HG03064 (cell line): ENCODE measurements around the gene AP4B1.

Source experiments
- ATAC-seq: cut with Tn5 transposase; IDR thresholded peaks from one replicate; pipeline ENCODE4 v1.9.1; 2021; ENCODE audit warnings: low read depth; ENCODE audit not compliant: unreplicated experiment

AP4B1 gene

DNA sequence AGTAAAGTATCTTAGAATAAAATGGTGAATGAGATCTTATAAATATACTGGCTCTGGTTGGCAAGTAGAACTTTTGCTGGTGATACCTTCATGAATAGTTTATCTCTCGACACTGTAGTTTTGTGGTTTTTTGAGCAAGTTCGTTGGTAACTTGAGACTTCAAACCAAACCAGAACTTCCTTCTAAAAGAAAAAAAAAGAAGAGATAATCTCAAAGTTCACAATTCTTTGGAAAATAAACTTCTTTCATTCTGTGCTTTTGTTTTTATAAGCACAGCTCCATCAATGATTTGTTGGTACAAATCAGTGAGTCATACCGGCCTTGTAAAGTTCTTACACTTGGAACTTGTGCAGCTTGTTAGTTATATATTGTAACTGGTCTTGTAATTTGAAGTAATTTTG is 26.9 kb upstream of the AP4B1 start:
- no peak for ATAC-seq

DNA sequence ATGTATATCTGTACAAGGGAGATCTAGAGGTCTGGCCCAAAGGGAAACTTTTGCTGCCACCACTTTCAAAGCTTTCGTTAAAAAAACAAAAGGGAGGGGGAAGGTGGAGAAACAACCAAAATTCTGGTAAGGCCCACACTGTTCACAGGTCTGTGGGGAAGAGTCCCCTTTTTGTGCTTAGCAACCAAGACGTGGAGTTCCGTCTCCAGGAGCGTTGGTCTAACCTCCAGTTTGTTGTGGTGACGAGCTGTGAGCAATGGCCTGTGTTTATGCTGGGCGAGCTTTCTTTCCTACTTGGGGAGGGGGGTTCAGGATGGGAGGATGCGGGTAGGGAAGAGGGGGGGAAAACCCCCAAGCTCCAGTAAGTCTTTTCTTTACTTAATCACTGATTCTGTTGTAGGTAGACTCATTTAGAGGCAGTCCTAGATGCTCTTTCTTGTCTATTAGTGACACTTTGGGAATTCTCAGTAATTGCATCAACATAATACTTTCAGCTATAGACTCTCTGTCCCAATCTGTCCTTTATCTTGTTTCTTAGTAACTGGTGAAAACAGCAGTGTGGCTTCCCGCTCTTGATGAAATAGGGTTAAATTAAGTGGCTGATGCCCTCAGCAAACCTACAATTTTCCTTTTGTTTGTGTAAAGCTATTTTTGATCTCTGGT is 26.0 kb upstream of the AP4B1 start:
- ATAC-seq, result peak; percentile 21

DNA sequence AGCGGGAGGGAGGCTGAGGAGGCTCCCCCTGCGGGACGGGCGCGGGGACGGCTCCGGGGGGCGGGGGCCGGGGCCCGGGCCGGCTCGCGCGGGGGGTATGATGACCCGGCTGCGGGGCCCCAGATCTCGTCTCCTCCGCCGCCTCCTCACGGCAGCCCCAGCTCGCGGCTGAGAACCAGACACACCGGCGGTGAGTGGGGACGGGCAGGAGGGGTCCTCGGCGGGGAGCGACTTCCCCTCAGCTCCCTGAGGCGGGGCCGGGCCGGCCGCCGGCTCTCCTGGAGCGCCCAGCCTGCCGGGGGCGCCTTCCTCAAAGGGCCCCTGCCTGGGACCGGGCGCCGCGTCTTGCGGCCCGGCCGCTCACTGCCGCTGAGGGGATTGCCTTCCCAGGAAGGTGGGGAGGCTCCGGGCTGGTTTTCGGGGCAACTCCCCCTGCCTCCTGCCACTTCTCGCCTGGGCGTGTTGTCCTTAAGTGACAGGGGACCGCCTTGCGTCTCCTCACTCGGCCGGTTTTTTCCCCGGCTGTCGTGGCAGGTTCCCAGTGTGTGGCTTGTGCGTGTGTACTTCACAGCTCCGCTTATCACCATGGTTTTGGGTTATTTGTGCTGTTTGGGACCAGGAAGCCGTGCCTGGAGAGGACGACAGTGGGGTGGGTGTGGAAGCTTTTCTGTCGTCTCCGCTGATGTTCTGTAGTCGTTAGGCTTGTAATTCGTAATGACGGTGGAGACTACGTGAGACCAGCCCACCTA is 25.3 kb upstream of the AP4B1 start:
- peak; percentile 36 for ATAC-seq

DNA sequence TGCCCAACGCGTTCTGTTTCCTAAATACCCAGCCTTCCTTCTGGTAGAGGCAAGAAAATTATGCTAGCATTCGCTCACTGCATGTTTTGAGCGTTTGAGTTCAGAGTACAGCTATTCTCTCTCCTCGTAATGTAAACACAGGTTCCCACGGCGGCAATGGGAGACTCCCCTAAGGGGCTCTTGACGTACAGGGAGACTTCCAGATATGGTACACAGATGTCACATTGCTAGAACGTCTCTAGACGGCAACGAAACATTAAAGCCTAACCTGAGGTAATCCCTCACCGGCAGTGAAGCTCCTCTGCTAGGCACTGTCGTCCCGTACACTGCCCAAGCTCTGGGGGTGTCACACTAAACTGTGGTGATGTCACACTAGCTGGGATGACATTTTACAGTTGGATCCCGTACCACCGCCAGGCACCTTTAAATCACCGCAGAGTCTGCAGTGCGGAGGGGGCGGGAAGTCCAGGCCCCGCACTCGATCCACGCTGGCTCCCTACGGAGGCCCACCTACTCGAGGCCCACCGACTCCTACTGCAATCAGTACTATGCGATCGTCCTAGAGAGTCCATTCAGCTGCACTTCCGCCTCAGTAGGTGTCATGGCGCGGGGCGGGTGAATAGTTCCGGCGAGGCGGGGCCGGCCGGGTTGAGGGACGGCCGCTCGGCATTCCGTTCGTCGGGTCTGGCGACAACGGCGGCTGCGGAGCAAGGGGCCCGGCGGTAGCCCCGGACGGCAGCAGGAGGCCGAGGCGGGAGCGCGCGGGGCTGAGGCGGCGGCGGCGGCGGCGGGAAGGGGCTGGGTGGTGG is 24.5 kb upstream of the AP4B1 start, which contains the start of gene HIPK1:
Gene HIPK1, plus strand, starts transcription at position 384 of the 809 bp plus-strand sequence.
- ATAC-seq, result peak; percentile 59

DNA sequence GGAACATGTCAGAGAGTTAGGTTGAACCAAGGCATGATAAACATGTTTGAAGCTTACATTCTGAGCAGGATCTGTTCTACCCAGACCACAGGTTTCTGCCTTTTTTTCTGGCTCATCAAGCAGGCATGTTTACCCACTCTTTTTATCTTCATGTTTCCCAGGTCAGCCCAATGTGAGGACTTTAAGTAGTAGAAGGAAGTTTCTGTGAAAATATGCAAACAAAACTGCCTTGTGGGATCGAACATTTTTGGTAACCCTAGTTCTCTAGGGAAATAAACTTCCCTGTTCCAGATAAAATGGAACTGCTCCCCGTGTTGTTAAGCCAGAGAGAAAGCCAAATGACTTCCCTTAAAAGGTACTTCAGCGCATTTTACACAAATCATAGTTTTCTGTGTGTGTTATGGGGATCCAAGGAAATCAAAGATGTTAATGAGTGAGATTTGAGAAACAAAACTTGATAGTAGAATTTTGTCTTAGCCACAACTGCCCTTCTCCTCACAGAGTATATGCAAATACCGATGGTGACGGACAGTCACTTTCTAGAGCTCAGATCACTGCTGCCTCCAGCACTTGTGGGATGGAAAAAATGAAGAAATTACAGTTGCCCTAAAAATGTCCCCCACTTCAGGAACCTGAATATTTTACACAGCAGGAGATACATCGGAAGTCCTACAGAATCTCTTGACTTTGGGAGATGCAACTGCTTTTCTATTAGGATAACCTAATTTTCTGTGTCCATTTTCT is 23.8 kb upstream of the AP4B1 start:
- peak; percentile 33 for ATAC-seq

DNA sequence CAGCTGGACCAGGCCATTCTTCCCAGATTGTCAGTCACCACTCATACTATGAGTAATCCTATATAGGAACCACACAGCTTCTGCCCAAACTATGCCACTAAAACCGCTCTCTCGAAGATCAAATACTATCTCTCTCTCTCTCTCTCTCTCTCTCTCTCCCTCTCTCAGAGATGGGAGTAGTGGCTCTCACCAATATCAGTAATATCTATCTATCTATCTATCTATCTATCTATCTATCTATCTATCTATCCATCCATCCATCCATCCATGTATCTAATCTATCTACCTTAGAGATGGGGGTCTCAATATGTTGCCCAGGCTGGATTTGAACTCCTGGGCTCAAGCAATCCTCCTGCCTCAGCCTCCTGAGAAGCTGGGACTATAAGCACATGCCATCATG is 19.9 kb upstream of the AP4B1 start:
- no peak for ATAC-seq

DNA sequence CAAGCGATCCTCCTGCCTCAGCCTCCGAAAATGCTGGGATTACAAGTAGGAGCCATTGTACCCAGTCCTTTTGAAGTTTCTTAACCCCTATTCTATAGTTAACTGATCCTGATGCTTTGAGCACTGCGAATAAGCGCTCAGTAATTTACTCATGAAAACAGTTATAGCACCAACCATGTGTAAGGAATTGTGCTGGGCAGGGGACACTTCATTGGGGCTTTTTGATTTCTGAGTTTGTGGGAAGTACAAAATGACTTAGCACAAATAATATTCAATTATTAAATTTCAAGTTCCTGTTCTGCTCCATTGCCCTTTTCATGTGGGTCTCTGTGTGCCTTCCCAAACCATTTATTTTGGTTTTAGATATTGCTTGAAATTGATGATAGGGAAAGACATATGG is 18.4 kb upstream of the AP4B1 start:
- no peak for ATAC-seq

DNA sequence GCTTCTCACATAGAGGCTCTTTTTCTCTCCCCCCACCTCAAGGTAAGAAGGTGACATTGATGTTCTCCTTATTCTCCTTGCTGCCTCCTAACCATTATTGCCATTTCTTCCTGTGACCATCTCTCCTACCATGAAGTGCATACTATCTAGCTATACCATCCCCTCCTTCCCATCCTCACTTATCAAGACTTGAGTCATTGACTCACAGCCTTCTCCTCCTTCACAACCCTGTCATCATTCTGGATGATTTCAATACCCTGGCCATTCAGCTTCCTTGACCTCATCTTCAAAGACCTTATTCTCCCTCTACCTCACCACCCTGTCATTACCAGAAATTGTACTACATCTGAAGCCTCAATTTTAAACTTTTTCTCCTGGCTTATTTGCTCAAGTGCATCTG is 13.6 kb upstream of the AP4B1 start:
- ATAC-seq, result no peak

DNA sequence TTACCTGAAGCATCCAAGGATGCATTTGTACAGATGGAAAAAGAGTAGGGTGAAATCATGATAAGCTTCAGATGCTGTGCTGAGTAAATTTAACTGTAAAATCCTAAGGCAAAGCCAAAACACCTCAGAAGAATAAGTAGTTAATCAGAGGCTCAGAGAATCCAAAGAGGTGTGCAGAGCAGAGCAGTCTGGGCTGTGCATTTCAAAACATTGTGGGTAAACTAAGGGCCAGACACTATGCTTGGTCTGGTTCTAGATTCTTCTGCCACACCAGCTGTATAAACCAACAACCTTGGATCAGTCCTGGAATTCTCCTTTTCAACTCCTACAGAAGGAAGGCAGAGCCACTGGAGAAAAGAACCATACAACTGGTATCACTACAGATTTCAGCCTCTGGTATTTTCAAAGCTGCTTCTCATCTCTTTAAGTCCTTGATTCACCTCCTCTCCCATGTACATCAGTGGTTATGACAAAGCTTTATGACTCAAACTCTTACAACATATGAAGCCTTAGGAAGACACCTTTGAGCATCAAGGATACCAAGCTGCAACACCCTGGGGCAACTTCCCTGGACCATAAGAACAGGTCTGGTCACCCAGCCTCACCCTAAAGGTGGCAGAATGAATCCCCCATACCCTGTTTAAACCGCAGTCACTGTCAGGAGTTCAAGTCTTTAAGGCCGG is 12.9 kb upstream of the AP4B1 start:
- ATAC-seq, result no peak

DNA sequence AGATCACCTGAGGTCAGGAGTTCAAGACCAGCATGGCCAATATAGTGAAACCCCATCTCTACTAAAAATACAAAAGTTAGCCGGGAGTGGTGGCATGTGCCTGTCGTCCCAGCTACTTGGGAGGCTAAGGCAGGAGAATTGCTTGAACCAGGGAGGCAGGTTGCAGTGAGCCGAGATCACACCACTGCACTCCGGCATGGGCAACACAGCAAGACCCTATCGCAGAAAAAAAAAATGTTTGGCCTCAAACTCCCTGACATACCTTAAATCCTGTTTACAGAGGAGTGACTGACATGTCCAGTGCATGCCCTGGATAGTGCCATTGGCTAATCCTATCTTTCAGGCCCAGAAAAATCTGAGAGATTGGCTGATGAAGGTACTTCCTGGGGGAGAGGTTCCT is 12.4 kb upstream of the AP4B1 start:
- no peak for ATAC-seq

DNA sequence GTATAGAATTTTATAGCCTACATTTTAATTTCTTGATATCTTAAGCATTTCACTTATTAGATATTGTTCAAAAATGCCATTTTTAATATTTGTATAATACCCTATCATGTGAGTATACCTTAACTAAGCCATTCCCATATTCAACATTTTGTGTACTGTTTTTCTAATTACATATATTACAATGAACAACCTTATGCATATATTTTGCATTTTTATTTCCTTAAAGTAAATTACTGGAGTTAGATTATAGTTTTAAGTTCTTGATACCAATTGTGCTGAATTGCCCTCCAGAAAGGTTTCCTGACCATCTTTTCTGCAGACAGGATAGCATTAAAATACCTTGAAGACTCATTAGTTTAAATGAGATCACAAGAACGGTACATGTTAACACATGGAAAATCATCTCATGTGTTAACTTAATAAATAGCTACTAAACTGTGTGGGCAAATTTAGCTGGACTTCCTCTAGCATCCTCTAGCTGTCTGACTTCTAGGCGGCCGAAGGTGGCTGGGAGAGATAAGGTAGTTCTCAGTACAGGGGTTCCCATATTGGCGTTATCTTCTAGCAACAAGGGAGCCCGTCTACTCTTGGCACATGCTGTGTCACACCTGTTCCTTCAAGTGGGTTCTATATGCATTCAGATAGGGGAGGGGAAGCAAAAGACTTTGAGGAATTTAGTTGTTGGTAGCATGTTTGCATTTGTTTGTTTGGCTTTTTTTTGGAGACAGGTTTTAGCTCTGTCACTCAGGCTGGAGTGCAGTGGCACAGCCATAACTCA is 9.5 kb upstream of the AP4B1 start:
- no peak for ATAC-seq

DNA sequence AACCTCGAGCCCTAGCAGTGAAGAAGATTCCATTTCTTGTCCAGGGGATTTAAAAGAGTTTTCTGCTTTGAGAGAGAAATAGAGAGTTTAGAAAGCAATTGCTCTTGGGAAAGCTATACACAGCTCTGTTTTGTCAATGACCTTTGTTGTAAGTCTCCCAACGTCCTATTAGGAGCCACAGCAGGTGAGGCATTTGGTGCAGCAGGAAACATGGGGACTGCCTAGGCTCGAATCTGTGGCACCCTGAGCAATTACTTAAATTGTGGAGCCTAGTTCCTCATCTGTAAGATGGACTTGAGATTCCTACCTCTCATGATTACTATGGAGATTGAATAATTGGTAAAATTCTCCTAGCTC is 8.7 kb upstream of the AP4B1 start:
- no peak for ATAC-seq

DNA sequence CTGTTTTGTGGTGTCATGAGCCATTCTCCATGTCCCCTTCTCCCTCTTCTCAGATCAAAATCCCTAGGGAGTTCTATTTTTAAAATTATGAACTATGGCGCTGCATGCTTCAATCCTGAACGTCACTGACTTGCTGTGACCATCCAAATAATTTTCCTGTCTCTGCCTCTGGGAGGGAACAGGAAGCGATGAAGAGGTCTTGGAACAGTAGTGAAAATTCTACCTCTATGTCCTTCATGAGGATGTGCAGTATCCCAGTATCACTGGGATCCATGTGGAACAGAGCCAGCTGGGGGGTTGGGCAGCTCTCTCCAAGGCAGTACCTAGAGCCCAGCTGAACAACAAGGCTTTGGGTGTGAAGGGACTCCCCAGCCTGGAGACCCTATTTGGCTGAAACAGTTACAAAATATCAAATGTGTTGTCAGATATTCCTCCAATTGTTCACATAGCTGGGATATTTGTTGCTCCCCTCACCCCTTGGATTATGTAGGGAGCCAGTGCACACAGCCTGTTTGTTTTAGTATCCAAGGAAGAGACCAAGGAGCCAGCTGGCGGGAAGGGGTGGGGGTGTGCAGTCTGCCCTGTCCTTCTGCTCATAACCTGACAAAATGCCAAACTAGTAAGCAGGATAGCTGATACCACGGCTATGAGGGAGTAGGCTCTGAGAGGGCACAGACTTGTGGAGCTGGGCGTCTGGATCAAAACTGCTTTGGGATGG is 8.2 kb upstream of the AP4B1 start:
- ATAC-seq, result no peak

DNA sequence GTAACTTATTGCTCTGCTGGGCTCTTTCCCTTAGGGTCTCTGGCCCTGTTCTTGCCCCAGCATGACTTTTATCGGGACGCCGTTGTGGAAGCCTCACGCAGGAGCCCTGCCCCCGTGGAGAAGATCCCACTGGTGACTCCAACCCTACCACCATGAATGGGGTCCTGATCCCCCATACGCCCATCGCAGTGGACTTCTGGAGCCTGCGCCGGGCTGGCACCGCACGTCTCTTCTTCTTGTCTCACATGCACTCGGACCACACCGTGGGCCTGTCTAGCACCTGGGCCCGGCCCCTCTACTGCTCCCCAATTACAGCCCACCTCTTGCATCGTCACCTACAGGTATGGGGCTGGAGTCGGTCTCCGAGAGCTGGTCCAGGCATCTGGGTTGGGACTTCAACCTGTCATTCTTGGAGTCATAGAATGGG is 849 bp upstream of the AP4B1 start:
- no peak for ATAC-seq

DNA sequence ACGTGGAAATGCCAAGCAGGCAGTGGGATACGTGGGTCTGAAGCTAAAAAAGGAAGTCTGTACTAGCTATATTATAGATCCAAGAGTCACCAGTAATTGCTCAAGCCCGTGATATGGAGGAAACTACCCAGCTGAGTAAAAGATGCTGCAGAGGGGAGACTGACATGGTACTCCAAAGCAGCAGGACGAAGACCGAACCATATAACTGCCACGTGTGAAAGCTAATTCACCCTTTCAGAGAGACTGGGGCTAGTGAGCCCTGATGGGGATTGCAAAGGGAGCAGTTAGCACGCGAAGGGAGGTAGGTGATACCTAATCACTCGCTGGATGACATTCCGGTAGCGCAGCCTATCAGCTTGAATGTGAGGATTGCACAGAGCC is 316 bp downstream of the AP4B1 start:
- ATAC-seq, result peak; percentile 30

DNA sequence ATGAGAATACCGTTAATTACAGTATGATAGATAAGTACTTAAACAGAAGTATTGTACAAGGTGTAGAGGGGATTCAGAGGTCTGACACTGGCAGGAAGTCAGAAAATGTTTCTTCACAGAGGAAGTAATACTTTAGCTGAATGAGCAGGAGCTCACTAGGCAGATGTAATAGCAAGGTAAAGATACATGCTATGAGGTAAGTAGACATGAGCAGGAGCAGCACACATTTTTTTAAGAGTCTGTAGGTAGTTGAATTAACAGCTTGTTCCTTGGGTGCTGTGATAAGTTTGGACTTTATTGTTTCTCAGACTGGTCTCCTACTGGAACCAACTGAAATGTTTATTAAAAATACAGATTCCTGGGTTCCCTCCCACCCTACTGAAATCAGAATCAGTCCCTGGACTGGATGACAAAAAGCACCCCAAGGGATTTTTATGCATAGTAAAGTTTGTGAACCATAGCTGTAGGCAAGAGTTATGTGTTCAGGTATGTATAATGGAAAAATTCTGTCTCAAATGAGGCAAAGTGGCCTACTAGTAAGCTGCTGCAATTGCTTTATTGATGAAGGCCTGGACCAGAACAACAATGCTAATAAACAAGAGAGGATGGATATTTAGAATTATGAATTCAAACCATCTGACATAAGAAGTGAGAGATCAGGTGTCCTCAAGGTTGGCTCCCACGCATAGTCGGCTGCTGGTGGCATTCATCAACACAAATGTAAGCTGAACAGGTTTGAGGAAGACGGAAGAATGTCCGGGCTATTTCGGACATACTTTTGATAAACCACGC is 902 bp downstream of the AP4B1 start:
- ATAC-seq, result no peak

DNA sequence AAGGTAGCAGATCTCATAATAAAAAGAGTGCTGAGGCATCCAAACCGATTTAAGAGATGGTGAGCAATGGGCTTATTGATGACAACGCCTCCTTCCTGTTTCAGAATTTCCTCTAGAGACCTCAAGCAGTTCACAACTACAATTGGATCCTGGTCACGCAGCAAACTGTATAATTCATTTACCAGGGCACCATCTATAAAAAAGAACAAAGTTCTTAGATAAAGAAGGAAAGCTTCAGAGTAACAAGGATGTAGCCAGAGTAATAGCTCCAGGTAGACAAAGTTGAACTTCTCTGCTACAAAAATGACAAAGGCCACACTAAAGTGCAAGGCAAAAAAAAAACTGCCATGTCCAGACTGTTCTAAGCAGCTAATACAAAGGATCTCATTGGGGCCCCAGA is 3.4 kb downstream of the AP4B1 start:
- no peak for ATAC-seq

DNA sequence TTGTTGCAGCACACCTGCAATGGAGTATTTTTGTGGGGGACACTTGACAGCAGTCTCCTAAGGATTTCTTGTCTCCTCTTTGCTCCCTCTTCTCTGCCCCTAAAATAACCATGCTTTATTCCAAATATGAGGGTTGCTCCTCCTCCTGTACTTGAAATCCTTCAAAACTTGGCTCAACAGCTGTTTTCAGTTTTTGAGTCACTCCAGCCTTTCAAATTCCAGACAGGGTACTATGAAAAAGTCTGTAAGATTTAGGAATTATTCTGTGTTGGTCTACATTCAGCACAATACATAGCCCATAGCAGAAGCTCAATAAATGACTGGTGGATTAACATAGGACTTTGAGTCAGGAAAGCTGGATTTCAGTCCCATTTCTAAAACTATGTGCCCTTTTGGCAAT is 5.5 kb downstream of the AP4B1 start:
- ATAC-seq, result no peak
